Adrenal gland (tissue), 12 donors: ENCODE measurements around the gene TAC3. TPM values are rescaled to one million over a fixed set of nuclear protein-coding genes. Genes with fewer than 3 reads are reported as not detected.
"Not testable (repeated sequence)": the region's sequence is repeated elsewhere in the genome, so short reads cannot be mapped to it uniquely, and the experiment has no call there.

Source experiments
- DNase-seq, 7 donors: peaks; one replicate each; pipeline ENCODE4 v3.0.0-alpha.2; 2019 to 2020
- H3K27ac ChIP-seq, 5 donors: fragments of 200-600 bp; sonication (generic) in 4 of 5; 1 replicate in 3 of 5; 2 replicates in 2 of 5; pipeline versions ENCODE4 v1.5.1 to v1.8.0; 2016 to 2020; ENCODE audit warnings: mild to moderate bottlenecking in 1 of 5
- H3K27me3 ChIP-seq: fragments of 200-600 bp; 2 replicates; pipeline ENCODE4 v1.8.0; 2021
- H3K36me3 ChIP-seq, 2 donors: fragments of 200-600 bp; replicated peaks in 1 of 2; 1 replicate in 1 of 2; 2 replicates in 1 of 2; pipeline versions ENCODE4 v1.5.1 to v1.8.0; 2018 to 2022
- H3K4me1 ChIP-seq, 2 donors: fragments of 200-600 bp; replicated peaks in 1 of 2; 1 replicate in 1 of 2; 2 replicates in 1 of 2; pipeline versions ENCODE4 v1.5.1 to v1.8.0; 2018 to 2021
- H3K4me3 ChIP-seq, 4 donors: fragments of 200-600 bp; sonication (generic) in 3 of 4; one replicate each; pipeline ENCODE4 v1.5.1; 2016 to 2018
- H3K9me3 ChIP-seq, 3 donors: fragments of 200-600 bp; sonication (generic) in 1 of 3; replicated peaks in 1 of 3; 1 replicate in 2 of 3; 2 replicates in 1 of 3; pipeline versions ENCODE4 v1.5.1 to v1.8.0; 2016 to 2021
- POLR2A ChIP-seq, 2 donors: fragments of 450-650 bp; IDR thresholded peaks; one replicate each; pipeline ENCODE4 v1.6.1; 2017; ENCODE audit warnings: antibody characterized with exemption in 2 of 2, mild to moderate bottlenecking in 2 of 2, moderate library complexity in 1 of 2
- WGBS, 4 donors: extraction: QIAGEN DNeasy Blood & Tissue Kit in 2 of 4; methylation state at CpG; one replicate each; pipeline versions ENCODE4 v1.1.5 to v1.1.7; 2013 to 2017; 5-methylcytosine and 5-hydroxymethylcytosine counted together
- intact Hi-C, 2 donors: fragments of 100-400 bp; cut with DNase I; formaldehyde crosslinking; loops; one replicate each; pipeline versions ENCODE4 v1.14.1 to v1.15.0; 2022 to 2023
- polyA plus RNA-seq, 3 donors: library from polyadenylated mRNA; stranded (reverse); fragments of 200-250 nt in 2 of 3; fragments of 350-450 nt in 1 of 3; fragmentation: Illumina TruSeq in 1 of 3; extraction: RNeasy Lipid Tissue Mini Kit (QIAGEN cat#74804) in 1 of 3; gene quantifications; one replicate each; pipeline ENCODE4 v1.2.3, GENCODE V29; 2013 to 2014
- total RNA-seq, 9 donors: library from RNA; depleted of rRNA in 4 of 9; stranded (reverse); fragments of >200 nt in 4 of 9; fragments of 120-200 nt in 1 of 9; fragmentation: NEBNext Ultra II Directional in 1 of 9; extraction: Animal tissue kit (Norgen Biotek cat#: 25700) in 1 of 9; gene quantifications; one replicate each; pipeline versions ENCODE4 v1.1.0 to v1.2.4, GENCODE V29; 2013 to 2023
- TF ChIP-seq, protein P1 (sequence below), 6 experiments: fragments of 450-650 bp in 4 of 6; fragments of 200-600 bp in 2 of 6; sonication (generic) in 1 of 6; IDR thresholded peaks; 1 replicate in 5 of 6; 2 replicates in 1 of 6; pipeline versions ENCODE4 v1.5.1 to v1.8.0; 2016 to 2021; ENCODE audit warnings: antibody characterized with exemption in 6 of 6, mild to moderate bottlenecking in 2 of 6, moderate library complexity in 1 of 6
- donor health status: healthy with polysubstance abuse.
- donor health status: Bipolar disorder and iron deficiency.
- donor health status: DM: yes; HTN: yes; CAD: no.
- donor health status: DM: no; HTN: no; CAD: no.
- donor health status: DM: no; HTN: no; CAD: no.
- donor health status: DM: yes; HTN: yes; CAD: no.

TAC3 gene
- total and polyA plus RNA-seq, 12 donors = 0.39 to 1.1 (median 0.46) TPM; not detected in 9

DNA sequence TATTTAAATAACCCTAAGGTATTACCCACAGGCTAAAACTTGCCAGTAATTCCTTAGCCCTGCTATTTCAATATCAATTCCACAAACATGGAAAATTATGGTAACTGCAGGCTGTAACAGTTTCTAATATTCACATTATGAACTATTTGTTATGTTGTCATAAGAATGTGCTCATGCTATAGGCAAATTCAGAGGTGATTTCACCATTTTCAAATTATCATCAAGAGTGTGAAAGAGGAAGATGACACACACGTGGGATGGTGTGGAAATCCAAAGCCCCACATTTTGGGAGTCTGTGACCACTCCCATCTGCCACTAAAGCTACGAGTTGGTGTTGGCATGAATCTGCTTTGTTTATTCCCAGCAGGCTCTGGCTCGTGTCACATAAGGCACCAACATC, 39.5 kb upstream of the TAC3 start:
- Histone ChIP-seq H3K36me3 (peaks cover 0 to 15% of the 10 kb centered on the region in 2 donors), H3K27ac (peak overlapping the region in 1 of 5 donors; percentile 75), H3K9me3 (no peaks in the 10 kb centered on the region), H3K27me3 (no peaks in the 10 kb centered on the region), H3K4me1 (no peaks in the 10 kb centered on the region), H3K4me3 (no peak overlapping the region)
- intact Hi-C loops = loop anchor here in 1 of 2 donors (5.0 kb wide), 1 partner anchor 44 kb away; no protein-coding TSS in a partner anchor
- peak in 1 of 7 donors; percentile 46 for DNase-seq
- WGBS, 4 donors = 62 to 70% (median 68%) methylated on average over 3 of the region's 3 CpGs
- TF ChIP-seq, protein P1, sequence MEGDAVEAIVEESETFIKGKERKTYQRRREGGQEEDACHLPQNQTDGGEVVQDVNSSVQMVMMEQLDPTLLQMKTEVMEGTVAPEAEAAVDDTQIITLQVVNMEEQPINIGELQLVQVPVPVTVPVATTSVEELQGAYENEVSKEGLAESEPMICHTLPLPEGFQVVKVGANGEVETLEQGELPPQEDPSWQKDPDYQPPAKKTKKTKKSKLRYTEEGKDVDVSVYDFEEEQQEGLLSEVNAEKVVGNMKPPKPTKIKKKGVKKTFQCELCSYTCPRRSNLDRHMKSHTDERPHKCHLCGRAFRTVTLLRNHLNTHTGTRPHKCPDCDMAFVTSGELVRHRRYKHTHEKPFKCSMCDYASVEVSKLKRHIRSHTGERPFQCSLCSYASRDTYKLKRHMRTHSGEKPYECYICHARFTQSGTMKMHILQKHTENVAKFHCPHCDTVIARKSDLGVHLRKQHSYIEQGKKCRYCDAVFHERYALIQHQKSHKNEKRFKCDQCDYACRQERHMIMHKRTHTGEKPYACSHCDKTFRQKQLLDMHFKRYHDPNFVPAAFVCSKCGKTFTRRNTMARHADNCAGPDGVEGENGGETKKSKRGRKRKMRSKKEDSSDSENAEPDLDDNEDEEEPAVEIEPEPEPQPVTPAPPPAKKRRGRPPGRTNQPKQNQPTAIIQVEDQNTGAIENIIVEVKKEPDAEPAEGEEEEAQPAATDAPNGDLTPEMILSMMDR (IDR thresholded peaks at IDR 0.05) = no peak
- no peak for TF ChIP-seq POLR2A (IDR thresholded peaks at IDR 0.05)

DNA sequence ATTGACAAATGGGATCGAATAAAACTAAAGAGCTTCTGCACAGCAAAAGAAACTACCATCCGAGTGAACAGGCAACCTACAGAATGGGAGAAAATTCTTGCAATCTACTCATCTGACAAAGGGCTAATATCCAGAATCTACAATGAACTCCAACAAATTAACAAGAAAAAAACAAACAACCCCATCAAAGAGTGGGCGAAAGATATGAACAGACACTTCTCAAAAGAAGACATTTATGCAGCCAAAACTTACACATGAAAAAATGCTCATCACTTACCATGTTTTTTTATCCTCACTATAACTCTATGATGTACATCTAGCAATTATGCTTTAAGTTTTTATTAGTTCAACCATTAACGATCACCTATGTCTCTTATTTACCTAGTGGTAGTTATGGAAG, 37.6 kb upstream of the TAC3 start:
- WGBS, 4 donors = 94 to 98% (median 96%) methylated on average over 4 of the region's 4 CpGs
- H3K27ac ChIP-seq, H3K4me1 ChIP-seq, H3K4me3 ChIP-seq, H3K9me3 ChIP-seq, H3K27me3 ChIP-seq, DNase-seq, H3K36me3 ChIP-seq, intact Hi-C loops: not testable (repeated sequence)

DNA sequence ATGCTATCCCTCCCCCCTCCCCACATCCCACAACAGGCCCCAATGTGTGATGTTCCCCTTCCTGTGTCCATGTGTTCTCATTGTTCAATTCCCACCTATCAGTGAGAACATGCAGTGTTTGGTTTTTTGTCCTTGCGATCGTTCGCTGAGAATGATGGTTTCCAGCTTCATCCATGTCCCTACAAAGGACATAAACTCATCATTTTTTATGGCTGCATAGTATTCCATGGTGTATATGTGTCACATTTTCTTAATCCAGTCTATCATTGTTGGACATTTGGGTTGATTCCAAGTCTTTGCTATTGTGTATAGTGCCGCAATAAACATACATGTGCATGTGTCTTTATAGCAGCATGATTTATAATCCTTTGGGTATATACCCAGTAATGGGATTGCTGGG, 36.8 kb upstream of the TAC3 start:
- H3K27me3 ChIP-seq, H3K9me3 ChIP-seq, H3K4me1 ChIP-seq, H3K4me3 ChIP-seq, H3K36me3 ChIP-seq, H3K27ac ChIP-seq, intact Hi-C loops: not testable (repeated sequence)
- 97 to 100% (median 98%) methylated on average over 4 of the region's 4 CpGs for WGBS, 4 donors
- DNase-seq = peak in 1 of 7 donors; percentile 4

GRCh38 chr12:57051011-57051410, 34.7 kb upstream of the TAC3 start:
- intact Hi-C loops = no loop called here
- no peak overlapping the region for H3K4me3 ChIP-seq
- TF ChIP-seq, protein P1 (IDR thresholded peaks at IDR 0.05) = no peak
- TF ChIP-seq POLR2A (IDR thresholded peaks at IDR 0.05) = no peak
- H3K27me3 ChIP-seq = no peaks in the 10 kb centered on the region
- H3K4me1 ChIP-seq = no peaks in the 10 kb centered on the region
- no peaks in the 10 kb centered on the region for H3K9me3 ChIP-seq
- no peaks in the 10 kb centered on the region for H3K36me3 ChIP-seq
- no peak overlapping the region for H3K27ac ChIP-seq
- no peak for DNase-seq
- WGBS, 4 donors = 89 to 100% (median 97%) methylated on average over 1 of the region's 1 CpG

- Histone ChIP-seq H3K27ac (no peak within 1 kb of the TSS), H3K4me3 (no peak within 1 kb of the TSS)
- intact Hi-C loops = no loop called here
These were observed 33.6 kb upstream of the TAC3 start, which contains the start of gene MYO1A for GRCh38 chr12:57049890-57050289. MYO1A (minus strand) TSS chr12:57050129; CDS start chr12:57048323, 1,806 bp downstream.

More at GRCh38 chr12:57049890-57050289, 33.6 kb upstream of the TAC3 start, which contains the start of gene MYO1A:
- H3K27me3 ChIP-seq = no peaks in the 10 kb centered on the region
- no peak for DNase-seq
- no peaks in the 10 kb centered on the region for H3K36me3 ChIP-seq
- WGBS, 4 donors = 70 to 82% (median 78%) methylated on average over 2 of the region's 2 CpGs
- TF ChIP-seq, protein P1 (IDR thresholded peaks at IDR 0.05) = no peak
- no peak for TF ChIP-seq POLR2A (IDR thresholded peaks at IDR 0.05)
- no peaks in the 10 kb centered on the region for H3K4me1 ChIP-seq
- no peaks in the 10 kb centered on the region for H3K9me3 ChIP-seq
